Body of pancreas (tissue), 4 donors: Measurements from ENCODE around the gene BRIP1.

ENCODE experiments used
- POLR2A ChIP-seq, 3 donors: fragments of 450-650 bp; IDR thresholded peaks; one replicate each; pipeline ENCODE4 v1.6.1; 2016; ENCODE audit warnings: antibody characterized with exemption in 3 of 3, mild to moderate bottlenecking in 2 of 3
- TF ChIP-seq, protein P1 (sequence below), 7 experiments: fragments of 450-650 bp in 4 of 7; fragments of 200-600 bp in 3 of 7; sonication (generic) in 3 of 7; IDR thresholded peaks; one replicate each; pipeline ENCODE4 v1.5.1; 2016 to 2019; ENCODE audit warnings: antibody characterized with exemption in 7 of 7

DNA sequence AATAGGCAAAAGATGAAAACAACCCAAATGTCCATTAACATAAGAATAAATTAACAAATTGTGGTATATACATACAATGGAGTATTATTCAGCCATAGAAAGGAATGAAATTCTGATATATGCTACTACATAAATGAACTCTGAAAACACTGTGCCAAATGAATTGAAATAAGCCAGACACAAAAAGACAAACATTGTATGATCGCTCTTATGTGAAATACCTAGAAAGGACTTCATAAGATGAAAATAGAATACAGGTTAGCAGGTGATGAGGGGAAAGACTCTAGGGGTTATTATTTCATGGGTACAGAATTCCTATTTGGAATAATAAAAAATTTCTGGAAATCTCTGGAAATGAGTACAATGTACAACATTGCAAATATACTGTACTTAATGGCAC, 80.2 kb downstream of the BRIP1 start:
- TF ChIP-seq, protein P1, sequence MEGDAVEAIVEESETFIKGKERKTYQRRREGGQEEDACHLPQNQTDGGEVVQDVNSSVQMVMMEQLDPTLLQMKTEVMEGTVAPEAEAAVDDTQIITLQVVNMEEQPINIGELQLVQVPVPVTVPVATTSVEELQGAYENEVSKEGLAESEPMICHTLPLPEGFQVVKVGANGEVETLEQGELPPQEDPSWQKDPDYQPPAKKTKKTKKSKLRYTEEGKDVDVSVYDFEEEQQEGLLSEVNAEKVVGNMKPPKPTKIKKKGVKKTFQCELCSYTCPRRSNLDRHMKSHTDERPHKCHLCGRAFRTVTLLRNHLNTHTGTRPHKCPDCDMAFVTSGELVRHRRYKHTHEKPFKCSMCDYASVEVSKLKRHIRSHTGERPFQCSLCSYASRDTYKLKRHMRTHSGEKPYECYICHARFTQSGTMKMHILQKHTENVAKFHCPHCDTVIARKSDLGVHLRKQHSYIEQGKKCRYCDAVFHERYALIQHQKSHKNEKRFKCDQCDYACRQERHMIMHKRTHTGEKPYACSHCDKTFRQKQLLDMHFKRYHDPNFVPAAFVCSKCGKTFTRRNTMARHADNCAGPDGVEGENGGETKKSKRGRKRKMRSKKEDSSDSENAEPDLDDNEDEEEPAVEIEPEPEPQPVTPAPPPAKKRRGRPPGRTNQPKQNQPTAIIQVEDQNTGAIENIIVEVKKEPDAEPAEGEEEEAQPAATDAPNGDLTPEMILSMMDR (IDR thresholded peaks at IDR 0.05), result no peak
- TF ChIP-seq POLR2A (IDR thresholded peaks at IDR 0.05), result no peak
